Urothelium cell line (cell line): ENCODE results near the gene NUFIP1.
"Not testable (repeated sequence)": the region's sequence is repeated elsewhere in the genome, so short reads cannot be mapped to it uniquely, and the experiment has no call there.

ENCODE experiments used
- DNase-seq: peaks from one replicate; pipeline ENCODE4 v3.0.0; 2011; ENCODE audit warnings: low spot score, mixed read lengths
- FAIRE-seq: peaks from 2 replicates; lab custom pipeline; 2011; peaks lifted over from hg19 to GRCh38; lab: Jason Lieb, UNC

The NUFIP1 gene

GRCh38 chr13:44989071-44989889 lies at the start of gene NUFIP1, which contains the start of gene GPALPP1:
NUFIP1 (minus strand) TSS chr13:44989471; CDS start chr13:44989436, 35 bp downstream.
GPALPP1 (plus strand) TSS chr13:44989538; CDS start chr13:44989655, 117 bp downstream.
- DNase-seq (peak; percentile 91), FAIRE-seq (no peak)

GRCh38 chr13:45036206-45036605 lies 46.9 kb upstream of the NUFIP1 start:
- DNase-seq (no peak), FAIRE-seq (no peak)

- no peak for DNase-seq
- FAIRE-seq: no peak
Observed at GRCh38 chr13:45034342-45034741, 45.1 kb upstream of the NUFIP1 start.

GRCh38 chr13:45024847-45025246 lies 35.6 kb upstream of the NUFIP1 start:
- no peak for FAIRE-seq
- DNase-seq: no peak

DNA sequence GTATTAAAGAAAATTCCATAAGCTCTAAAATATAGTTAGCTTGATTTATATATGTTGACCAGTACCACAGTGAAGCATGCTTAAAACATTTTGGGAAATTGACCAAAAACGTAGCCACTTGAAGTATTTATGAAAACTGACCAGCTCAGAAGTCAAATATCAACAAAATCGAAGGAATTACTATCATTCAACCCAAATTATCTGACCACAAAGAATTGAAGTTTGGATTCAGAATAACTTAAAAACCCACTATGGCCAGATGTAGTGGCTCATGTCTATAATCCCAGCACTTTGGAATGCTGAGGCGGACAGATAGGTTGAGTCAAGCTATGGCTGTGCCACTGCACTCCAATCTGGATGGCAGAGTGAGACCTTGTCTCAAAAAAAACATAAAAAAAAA lies 32.0 kb upstream of the NUFIP1 start:
- FAIRE-seq (no peak), DNase-seq (no peak)

GRCh38 chr13:45019981-45020380 lies 30.7 kb upstream of the NUFIP1 start:
- not testable (repeated sequence) for FAIRE-seq, DNase-seq

DNA sequence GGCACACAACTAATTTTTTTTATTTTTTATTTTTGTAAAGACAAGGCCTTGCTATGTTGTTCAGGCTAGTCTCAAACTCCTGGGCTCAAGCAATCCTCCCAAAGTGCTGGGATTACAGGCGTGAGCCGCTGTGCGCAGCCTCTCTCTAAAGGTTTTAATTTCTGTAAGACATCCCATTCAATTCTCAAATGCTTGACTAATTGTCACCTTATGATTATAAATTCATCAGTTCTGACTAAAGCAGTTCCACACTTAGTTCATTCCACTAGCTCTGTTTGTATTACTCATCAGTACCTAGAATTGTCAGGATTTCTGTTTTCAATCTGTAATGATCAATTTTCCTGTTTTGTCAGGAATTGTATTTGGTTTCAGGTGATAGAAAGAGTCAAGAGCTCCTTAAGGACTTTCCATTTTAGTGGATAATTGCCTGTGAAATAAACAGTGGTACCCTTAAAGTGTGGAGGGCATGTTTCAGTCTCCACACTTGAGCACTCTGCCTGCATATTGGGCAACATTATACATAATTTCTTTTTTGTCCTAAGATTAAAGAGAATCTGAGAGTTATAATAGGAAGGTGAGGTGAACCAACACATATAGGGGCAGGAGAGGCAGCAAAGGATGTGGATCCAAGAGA lies 27.6 kb upstream of the NUFIP1 start:
- DNase-seq: no peak
- no peak for FAIRE-seq

DNA sequence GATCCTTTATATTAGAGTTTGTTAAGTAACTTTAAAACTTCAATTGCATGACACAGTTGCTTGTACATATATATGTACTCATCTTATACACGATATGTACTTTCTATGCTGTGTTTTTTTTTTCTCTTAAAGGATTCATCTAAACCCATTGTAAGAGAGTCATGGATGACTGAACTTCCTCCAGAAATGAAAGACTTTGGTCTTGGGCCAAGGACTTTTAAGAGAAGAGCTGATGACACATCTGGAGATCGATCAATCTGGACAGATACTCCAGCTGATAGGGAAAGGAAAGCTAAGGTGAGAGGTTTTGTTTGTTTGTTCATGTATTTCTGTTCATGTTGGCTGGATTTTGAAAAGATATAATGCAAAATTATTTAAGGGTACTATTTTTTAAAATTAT lies 26.0 kb upstream of the NUFIP1 start:
- FAIRE-seq: no peak

DNA sequence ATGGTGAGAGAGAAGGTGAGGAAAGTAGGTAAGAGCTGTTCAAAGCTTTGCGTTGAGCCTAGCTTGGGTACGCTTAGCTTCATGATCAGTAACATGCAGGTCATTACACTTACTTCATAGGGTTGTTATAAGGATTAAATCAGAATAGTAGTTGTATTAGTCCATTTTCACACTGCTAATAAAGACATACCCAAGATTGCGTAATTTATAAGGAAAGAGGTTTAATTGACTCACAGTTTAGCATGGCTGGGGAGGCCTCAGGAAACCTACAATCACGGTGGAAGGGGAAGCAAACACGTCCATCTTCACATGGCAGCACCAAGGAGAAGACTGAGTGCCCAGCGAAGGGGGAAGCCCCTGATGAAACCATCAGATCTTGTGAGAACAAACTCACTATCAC lies 21.9 kb upstream of the NUFIP1 start:
- no peak for DNase-seq
- FAIRE-seq: no peak

More for the DNA sequence above, 26.0 kb upstream of the NUFIP1 start:
- DNase-seq: no peak

- DNase-seq (no peak), FAIRE-seq (no peak)
Observed at GRCh38 chr13:45007823-45008222, 18.6 kb upstream of the NUFIP1 start.

GRCh38 chr13:45007225-45007624 lies 18.0 kb upstream of the NUFIP1 start:
- DNase-seq (no peak), FAIRE-seq (no peak)

DNA sequence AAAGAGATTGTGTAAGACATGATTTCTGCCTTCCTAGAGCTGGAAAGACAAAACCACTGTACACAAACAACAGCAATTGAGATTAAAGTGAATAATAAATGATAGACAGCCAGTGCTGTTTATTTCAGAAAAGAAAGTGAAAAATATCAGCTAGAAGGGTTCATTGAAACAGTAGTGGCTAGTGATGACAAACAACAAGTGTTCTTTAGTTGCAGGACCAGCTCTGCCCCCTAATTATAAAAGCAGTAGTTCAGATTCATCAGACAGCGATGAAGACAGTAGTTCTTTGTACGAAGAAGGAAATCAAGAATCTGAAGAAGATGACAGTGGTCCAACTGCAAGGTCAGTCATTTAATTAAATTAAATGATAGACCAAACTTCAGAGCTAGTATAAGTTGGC lies 14.8 kb upstream of the NUFIP1 start:
- DNase-seq: no peak
- no peak for FAIRE-seq

DNA sequence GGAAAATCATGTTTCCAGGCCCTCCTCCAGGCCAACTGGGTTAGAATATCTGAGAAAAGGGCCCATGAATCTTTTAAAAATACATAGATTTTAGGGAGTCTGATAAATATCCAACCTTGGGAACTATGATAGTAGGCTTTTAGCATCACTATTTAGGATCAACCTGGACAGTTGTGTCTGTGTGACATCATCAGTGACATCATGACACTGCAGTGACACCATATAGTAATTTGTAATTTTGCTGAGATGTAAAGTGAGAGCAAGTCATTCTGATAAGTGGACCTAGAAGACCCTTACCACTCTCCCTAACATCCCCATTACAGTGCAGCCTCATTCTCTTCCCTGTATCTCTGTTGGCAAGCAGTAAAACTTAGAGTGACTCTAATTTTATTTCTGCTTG lies 14.1 kb upstream of the NUFIP1 start:
- no peak for DNase-seq
- no peak for FAIRE-seq

DNA sequence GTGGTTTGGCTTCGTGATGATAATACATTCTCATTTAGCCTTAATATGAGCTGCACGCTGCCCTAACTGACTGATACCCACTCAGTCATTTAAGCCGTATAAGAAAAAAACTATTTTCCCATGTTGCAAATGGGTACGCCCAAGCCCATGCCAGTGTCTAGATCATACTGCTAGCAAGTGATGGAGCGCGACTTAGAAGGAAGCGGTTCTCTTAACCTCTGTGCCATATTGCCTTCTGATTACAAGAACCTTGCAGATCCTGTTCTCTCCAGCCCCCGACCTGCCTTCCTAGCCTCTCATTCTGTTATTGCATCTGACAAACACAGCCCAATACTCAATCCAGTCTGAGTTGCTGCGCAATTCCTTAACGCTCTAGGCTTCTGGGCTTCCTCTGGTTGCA lies 670 bp upstream of the NUFIP1 start:
- no peak for DNase-seq
- FAIRE-seq: no peak

DNA sequence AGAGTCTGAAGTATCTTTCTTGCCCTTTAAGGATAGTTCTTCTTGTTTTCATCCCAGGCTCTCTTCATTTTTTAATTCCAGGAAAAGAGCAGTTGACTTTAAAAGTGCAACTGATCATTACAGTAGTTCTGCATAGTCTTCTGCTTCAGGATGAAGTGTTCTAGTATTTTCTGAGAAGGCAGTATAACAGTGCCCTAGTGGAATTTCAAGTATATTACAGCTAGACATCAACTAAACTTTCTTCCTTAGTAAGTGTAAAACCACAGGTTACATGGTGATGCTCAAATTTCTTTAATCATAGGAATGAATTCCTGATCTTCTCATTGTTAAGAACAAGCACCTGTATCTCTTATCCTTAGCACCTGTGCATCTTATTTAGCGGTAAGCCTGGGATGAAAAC lies 10.9 kb downstream of the NUFIP1 start:
- DNase-seq: no peak
- no peak for FAIRE-seq

DNA sequence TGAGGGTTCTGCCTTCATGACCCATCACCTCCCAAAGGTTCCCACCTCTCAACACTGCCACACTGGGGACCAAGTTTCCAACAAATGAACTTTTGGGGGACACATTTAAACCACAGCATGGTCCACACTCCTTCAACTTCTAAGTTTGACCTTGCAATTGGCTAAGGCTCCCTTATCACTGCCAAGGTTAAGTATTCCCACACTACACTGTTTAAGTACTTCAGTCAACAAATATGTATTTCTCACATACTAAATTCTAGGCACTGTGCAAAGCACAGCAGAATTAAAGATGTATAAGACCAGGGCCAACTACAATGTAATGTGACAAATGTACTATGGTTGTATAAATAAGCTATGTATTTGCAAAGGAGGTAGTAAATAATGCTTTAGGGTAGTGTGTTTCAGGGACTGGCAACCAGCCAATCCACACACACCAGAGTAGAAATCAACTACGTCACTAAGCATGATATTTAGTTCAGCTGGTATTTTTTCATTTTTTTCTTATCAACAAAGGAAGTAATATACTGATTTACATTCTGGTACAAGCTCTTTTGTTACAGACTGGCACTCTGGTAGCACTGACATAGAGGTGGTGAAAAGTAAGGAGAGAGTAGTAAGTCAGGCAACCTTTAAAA lies 12.2 kb downstream of the NUFIP1 start:
- no peak for DNase-seq

DNA sequence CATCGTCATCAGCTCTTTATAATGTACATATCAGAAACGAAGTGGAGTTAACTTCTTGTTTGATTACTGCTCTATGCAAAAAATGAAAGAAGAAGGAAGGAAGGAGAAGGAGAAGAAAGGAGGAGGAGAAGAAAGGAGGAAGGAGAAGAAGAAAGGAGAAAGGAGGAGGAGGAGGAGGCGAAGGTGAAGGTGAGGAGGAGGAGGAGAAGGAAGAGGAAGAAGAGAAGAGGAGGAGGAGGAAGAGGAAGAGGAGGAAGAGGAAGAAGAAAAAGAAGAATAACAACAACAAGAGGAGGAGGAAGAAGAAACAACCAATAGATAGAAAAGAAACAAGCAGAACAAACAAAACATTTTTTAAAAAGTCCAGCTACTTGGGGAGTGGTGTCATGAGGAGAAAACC lies 13.1 kb downstream of the NUFIP1 start:
- DNase-seq: no peak
- FAIRE-seq: no peak

More for the DNA sequence above, 12.2 kb downstream of the NUFIP1 start:
- no peak for FAIRE-seq

DNA sequence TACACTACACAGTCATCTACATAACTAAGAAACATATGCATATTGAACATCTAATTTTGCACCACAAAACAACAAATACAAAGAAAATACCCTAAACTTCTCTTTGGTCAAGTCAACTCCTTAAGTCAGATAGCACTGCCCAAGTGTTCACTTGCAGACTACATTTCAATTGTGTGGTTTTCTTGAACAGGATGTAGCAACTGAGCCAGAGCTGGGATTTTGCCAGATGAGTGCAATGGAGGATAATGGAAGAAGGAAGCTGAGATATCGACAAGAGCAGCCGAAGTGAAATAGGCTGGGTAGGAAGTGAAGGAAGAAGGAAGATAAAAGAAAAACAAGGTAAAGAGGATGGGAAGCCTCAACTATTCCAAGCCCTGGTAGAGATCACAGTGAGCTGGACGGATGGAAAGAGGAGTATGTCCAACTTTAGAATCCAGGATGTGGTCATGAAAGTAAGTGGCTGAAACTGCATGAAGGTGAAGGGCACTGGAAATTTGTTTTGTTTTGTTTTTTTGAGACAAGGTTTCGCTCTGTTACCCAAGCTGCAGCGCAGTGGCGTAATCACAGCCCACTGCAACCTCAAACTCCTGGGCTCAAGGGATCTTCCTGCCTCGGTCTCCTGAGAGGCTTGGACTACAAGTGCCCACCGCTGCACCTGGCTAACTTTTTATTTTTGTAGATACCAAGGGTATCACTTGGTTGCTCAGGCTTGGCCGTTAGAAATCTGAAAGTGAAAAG lies 15.0 kb downstream of the NUFIP1 start:
- FAIRE-seq (no peak), DNase-seq (no peak)

DNA sequence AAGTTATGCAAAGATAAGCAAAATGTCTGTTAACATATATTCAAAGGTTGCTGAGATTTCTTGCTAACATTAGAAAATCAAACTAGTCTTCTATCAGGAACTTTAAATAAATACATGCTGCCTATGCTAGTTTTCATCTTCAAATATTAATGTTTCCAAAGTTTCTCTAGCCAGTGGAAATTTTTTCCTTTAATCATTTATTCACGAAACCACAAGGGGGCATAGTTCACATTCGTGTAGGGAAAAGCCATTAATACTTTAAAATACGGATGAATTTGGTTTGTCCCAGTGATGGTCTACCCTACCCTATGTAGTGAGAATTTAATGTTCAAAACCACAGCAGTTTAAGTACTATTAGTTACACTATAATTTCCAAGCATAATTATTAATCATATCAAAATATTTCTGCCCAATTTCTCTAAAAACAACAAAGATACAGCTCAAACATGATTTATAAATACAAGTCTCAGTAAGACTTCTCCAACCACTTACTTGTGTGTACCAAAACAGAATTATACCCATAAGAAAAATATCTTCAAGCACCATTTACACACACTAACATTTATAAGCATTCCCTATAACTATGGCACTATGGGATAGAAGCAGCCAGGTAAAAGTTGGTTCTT lies 16.2 kb downstream of the NUFIP1 start:
- peak; percentile 8 for DNase-seq
- FAIRE-seq: no peak
